ENCODE data around the gene ATG10.

DNA sequence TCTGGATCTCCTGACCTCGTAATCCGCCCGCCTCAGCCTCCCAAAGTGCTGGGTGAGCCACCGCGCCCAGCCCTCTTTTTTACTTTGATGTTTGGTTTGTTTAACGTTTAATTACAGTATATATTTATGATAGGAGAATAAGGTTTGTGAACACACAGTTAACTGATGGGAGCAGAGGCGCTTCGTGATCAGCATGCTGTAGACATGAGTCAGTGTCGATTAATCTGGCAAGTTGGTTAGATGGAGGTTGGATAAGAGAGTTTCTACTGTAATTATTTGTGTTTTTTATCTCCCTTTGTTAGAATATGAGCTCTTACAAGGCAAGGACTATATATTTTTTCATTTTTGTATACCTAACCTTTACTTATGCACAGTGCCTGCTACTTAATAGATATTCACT, 14.3 kb downstream of the ATG10 start:
- no peak for TF ChIP-seq ZBTB7A (IDR thresholded peaks at IDR 0.05; ENCODE audit: low read depth)
- TF ChIP-seq FOXM1 (IDR thresholded peaks at IDR 0.05; ENCODE audit: borderline replicate concordance, low read depth): no peak
- no peak for TF ChIP-seq RAD21 (IDR thresholded peaks at IDR 0.05; ENCODE audit: low read depth)
- no peak for TF ChIP-seq NFIC (IDR thresholded peaks at IDR 0.05)
